Right forelimb (tissue), 1 donor: ENCODE measurements around the gene EFNA3.

Experiments
- DNase-seq: peaks from one replicate; pipeline ENCODE4 v3.0.0-alpha.2; 2018

The EFNA3 gene

DNA sequence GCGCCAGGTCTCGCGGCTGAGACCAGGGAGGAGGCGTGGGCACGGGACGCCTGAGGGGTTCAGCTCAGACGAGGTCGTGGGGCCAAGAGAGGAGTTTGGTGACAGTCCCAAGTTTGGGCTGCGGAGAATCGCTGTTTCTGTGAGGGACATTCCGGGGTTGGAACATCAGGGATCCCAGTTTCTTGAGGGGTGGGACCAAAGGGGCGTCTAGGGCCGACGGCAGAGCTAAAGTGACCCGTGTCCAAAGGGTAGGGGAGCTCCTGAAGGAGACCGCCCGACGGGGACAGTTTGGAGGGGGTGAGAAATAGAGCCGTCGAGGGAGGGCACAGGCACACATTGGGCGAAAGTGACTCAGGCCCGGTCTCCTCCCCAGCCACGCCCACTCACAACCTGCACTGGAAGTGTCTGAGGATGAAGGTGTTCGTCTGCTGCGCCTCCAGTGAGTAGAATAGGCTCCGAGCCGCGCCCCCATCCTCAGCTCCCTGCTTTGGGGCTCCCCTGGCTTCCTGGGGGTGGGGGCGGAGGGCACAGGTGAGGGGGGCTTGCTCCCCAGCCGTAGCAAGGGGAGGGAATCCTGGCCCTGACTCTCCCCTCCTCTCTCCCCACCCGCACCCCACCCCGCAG is 7.0 kb downstream of the EFNA3 start:
- no peak for DNase-seq

DNA sequence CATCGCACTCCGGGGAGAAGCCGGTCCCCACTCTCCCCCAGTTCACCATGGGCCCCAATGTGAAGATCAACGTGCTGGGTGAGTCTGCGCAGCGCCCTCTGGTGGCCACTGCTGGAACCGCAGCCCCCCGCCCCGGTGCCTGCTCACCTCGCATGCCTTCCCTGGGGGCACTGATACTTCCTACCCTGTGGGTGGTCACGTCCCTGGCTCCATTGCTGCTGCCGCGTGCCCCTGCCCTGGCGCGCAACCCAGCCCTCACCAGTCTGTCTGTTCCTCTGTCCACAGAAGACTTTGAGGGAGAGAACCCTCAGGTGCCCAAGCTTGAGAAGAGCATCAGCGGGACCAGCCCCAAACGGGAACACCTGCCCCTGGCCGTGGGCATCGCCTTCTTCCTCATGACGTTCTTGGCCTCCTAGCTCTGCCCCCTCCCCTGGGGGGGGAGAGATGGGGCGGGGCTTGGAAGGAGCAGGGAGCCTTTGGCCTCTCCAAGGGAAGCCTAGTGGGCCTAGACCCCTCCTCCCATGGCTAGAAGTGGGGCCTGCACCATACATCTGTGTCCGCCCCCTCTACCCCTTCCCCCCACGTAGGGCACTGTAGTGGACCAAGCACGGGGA is 7.6 kb downstream of the EFNA3 start:
- DNase-seq = peak; percentile 84

- no peak for DNase-seq
Measured at GRCh38 chr1:155086856-155087535, 8.4 kb downstream of the EFNA3 start.

DNA sequence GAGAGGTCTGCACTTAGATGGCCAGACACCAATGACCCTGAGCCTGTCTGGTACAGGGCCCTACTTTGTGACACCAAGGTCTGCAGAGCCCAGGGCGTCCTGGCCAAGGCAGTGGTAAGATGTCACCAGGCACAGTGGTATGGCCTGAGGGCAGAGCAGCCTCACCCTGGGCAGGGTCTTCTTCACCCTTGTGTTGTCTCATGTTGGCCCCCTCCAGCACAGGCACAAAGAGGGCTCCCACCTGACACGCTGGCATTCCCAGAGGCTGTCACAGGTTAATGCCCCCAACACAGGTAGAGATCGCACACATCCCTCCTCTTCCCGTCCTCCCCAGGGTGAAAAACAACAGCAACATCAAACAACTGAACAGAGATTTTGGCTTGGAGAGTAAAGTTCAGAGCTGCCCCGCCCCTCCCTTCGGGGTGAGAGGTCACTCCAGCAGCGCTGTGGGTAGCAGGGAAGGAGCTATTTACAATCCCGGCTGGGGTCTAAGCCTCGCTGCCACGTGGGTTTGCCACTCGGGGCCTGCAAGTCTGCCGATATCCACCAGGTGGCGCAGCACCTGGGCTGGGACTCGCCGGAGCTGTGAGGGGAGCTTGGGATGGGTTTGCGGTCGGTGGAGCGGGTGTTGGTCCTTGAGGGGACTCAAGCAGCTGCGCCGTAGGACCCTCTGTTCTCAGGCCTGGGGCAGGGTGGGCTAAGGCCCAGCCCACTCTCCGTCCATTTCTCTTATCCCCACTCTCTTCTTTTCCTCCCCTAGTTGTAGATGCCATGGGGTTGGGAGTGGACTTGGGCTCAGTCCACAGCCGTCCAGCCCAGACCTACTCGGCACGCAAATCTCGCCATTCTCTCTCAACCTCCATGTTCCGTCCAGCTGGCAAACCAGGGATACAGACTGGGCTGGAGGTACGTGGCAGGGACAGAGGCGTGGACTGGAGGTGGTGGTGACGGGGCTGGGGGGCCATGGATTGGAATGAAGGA is 12.7 kb downstream of the EFNA3 start:
- DNase-seq = peak; percentile 91

DNA sequence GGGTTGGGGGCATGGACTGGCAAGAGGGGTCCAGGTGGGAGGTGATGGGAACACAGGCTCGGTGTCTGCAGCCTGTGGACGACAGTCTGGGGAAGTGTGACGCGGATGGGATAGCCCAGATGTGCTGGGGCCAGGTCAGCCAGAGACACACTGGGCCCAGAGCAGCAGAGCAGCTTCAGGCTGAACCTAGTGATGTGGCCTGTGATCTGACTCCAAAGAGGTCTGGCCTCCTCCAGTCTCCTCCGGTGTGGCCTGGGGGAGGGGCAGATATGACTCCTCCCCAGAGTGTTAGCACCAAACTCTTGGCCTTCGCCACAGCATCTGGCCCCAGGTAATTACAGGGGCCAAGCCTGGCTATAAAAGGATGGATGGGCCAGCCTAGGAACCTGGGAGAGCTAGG is 13.5 kb downstream of the EFNA3 start:
- peak; percentile 25 for DNase-seq

GRCh38 chr1:155092641-155093040 is 14.0 kb downstream of the EFNA3 start:
- DNase-seq = no peak

DNA sequence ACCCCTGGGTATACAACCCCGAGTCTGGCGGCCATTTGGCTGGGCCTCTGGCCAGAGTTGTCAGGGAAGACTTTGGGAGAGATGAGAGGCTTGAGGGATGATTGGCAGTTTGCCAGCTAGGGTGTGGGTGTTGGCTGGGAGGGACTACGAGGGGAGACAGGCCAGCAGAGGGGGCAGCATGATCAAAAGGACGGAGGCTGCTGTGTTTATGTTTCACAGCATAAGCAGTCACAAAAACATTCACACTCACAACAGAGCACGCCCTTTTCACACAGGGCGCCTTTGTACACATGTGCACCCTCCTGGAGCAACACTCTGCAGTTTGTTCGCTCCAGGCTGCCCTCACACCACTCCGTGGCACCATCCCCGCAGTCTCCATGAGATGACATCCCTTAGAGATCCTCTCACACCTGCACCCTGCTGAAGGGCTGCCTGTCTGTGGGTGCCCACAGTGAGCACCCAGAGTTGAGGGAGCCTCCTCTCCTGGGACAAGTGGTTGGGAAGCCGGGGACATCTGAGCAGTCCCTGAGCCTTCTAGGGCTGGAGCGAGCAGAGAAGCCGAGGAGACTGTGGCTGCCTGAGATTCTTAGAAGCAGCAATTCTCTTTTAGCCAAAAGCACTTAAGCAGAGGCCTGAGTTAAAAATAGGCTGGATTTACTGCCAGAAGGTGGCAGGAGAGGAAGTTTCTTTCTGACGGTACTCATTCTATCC is 15.4 kb downstream of the EFNA3 start:
- peak; percentile 75 for DNase-seq

GRCh38 chr1:155094622-155094948 is 15.9 kb downstream of the EFNA3 start:
- DNase-seq = no peak

DNA sequence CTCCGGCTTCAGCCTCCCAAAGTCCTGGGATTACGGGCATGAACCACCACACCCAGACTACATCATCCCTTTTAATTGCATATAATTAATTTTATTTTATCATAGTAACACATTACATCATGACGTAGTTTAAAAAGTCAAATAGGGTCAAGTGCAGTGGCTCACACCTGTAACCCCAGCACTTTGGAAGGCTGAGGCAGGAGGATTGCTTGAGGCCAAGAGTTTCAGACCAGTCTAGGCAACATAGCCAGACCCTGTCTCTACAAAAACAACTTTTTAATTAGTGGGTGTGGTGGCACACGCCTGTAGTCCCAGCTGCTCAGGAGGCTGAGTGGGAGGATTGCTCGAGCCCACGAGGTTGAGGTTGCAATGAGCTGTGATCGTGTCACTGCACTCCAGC is 20.7 kb downstream of the EFNA3 start:
- no peak for DNase-seq

DNA sequence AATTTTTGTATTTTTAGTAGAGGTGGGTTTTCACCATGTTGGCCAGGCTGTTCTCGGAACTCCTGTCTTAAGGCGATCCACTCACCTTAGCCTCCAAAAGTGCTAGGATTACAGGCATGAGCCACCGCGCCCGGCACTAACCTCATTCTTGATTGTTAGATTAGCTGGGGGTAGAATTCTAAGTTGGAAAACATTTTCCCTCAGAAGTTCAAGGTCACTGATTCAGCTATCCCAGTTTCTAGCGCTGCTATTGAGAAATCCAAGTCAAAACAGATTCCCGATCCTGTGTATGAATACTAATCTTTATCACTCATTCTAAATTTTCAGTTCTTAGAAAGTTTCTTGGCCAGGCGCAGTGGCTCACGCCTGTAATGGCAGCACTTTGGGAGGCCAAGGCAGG is 24.7 kb downstream of the EFNA3 start:
- DNase-seq = no peak

- DNase-seq = no peak
Measured at GRCh38 chr1:155104605-155105534, 26.2 kb downstream of the EFNA3 start.

- no peak for DNase-seq
Measured at GRCh38 chr1:155105604-155106011, 27.0 kb downstream of the EFNA3 start.

GRCh38 chr1:155106862-155107261 is 28.2 kb downstream of the EFNA3 start:
- DNase-seq = no peak

- no peak for DNase-seq
Measured at GRCh38 chr1:155107309-155108264, 28.9 kb downstream of the EFNA3 start.

DNA sequence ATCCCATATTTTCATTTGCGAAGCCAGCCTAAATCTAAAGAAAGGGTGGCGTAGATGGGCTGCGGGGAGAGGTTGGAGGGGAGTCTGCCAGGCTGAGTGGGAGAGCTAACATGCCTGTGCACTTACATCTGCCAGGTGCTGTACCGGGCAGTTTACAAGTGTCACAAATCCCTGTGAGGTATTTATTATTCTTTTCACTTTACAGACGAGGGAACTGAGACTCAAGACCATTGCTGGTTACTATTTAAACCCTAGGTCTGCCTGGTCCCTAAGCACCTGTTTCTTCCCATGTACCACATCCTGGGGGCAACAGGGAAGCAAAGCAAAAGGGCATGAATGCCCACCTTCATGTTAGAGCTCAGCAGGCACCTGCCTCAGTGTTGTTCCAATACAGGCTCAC is 29.7 kb downstream of the EFNA3 start:
- DNase-seq = no peak

GRCh38 chr1:155110381-155110780 is 31.7 kb downstream of the EFNA3 start:
- DNase-seq = no peak

DNA sequence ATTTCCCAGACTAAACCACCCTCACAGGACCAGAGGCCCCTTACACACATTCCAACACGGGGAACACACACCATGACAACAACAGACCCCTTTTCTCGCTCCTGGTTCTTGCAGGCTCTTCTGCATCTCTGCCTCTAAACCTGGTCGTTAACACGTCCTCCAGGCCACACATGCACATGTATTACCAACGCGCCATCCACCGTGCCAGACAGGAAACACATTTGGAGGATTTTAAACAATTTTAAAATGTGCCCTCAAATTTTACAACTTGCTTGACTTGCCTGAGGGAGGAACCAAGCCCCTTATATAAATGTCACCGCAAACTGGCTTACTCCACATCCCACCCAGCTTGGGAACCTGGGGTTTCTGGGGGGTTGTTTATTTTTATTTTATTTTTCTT is 32.2 kb downstream of the EFNA3 start:
- no peak for DNase-seq

- no peak for DNase-seq
Measured at GRCh38 chr1:155113450-155113980, 34.9 kb downstream of the EFNA3 start.

DNA sequence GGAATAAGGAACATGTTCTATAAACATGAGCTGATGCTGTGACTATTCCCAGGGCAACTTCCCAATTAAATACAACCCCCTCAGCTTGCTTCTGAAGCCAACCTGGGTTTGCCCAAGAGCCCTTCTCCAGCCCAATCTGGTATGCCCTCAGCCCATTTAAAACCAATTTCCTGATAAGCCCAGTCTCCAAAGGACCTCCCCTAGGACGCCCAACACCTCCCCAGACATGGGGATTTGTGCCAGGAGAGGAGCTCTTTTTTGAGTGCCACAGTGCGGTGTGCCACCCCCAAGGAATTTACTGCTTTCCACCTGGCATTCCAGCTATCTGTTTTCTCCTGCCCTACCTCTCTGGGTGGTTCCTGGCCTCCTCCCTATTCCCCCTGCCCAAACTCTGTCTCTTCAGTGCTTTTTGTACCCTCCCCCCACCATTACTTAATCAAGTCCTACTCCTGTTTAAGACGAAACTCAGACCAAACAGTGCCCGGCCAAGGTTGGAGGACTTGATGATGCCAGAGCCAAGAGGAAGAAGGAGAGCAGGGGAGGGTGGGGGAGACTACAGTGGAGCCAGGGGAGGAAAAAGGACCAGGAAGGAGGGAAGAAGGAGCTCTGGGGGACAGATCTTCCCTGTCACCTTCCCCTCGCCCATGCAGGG is 37.6 kb downstream of the EFNA3 start:
- DNase-seq = no peak
